Left ventricle myocardium superior (tissue), 1 donor: ENCODE results near the gene MIB2. TPM values are rescaled to one million over a fixed set of nuclear protein-coding genes. Genes with fewer than 3 reads are reported as not detected.
A peak's percentile ranks its signal among the peaks of the same experiment; 100 is the strongest.
"Not testable (repeated sequence)": the region's sequence is repeated elsewhere in the genome, so short reads cannot be mapped to it uniquely, and the experiment has no call there.

Experiments
- ATAC-seq: fragments of 200-7000 bp; cut with Tn5 transposase; one replicate; pipeline ENCODE4 v1.9.1; 2020; ENCODE audit warnings: mild to moderate bottlenecking, moderate library complexity
- DNase-seq: peaks from one replicate; pipeline ENCODE4 v3.0.0-alpha.2; 2020
- intact Hi-C: fragments of 100-400 bp; cut with micrococcal nuclease; formaldehyde crosslinking; loops from one replicate; pipeline ENCODE4 v1.11.0; 2022
- long read RNA-seq: library from polyadenylated mRNA; unstranded; transcript quantifications from one replicate; pipeline ENCODE4 v2.0.0, GENCODE V29; 2021
- total RNA-seq: library from RNA; stranded (reverse); fragmentation: NEBNext Ultra II Directional; extraction: Animal tissue kit (Norgen Biotek cat#: 25700); gene quantifications from one replicate; pipeline ENCODE4 v1.2.1, GENCODE V29; 2021
- donor health status: DM: no; HTN: yes; CAD: no; lungs with severe emphysema.

Gene MIB2
- total RNA-seq: 131 TPM
- long read RNA-seq, transcript MIB2-217 (19 exons, 3,311 nt): minor isoform, 5 of 554 reads
- long read RNA-seq, transcript MIB2-201 (20 exons, 3,290 nt): major isoform, 28 of 554 reads
- long read RNA-seq, partial matches to known transcripts: 232 of 554 reads
- long read RNA-seq, other reads (novel, unspliced or antisense): 276 of 554 reads

- ATAC-seq (peak; percentile 91), DNase-seq (peak; percentile 98)
- intact Hi-C loops: no loop called here
Observed at GRCh38 chr1:1615256-1616044, at the start of gene MIB2. TSS of gene MIB2 (plus strand) at chr1:1615500. CDS start at chr1:1623453, 7,953 bp downstream.

GRCh38 chr1:1567152-1567875 is 48.0 kb upstream of the MIB2 start:
- no peak for DNase-seq
- no peak for ATAC-seq
- intact Hi-C loops: no loop called here

- intact Hi-C loops: no loop called here
- ATAC-seq (no peak), DNase-seq (no peak)
Observed at GRCh38 chr1:1567891-1568291, 47.4 kb upstream of the MIB2 start.

GRCh38 chr1:1569341-1569740 is 46.0 kb upstream of the MIB2 start:
- no peak for DNase-seq
- peak; percentile 17 for ATAC-seq
- intact Hi-C loops: no loop called here

GRCh38 chr1:1573843-1574720 is 41.2 kb upstream of the MIB2 start:
- peak; percentile 81 for ATAC-seq
- intact Hi-C loops: no loop called here
- peak; percentile 3 for DNase-seq

GRCh38 chr1:1574721-1575537 is 40.4 kb upstream of the MIB2 start, which contains the start of gene SSU72:
TSS of gene SSU72 (minus strand) at chr1:1574863. CDS start at chr1:1574557, 306 bp downstream.
- peak; percentile 97 for DNase-seq
- intact Hi-C loops: no loop called here
- peak; percentile 96 for ATAC-seq

- intact Hi-C loops: no loop called here
- DNase-seq (peak; percentile 22), ATAC-seq (no peak)
Observed at GRCh38 chr1:1577367-1578011, 37.8 kb upstream of the MIB2 start.

- peak; percentile 19 for DNase-seq
Observed at GRCh38 chr1:1578371-1578940, 36.8 kb upstream of the MIB2 start.

GRCh38 chr1:1582585-1583346 is 32.5 kb upstream of the MIB2 start:
- intact Hi-C loops: no loop called here
- no peak for DNase-seq
- no peak for ATAC-seq

More at GRCh38 chr1:1578371-1578940, 36.8 kb upstream of the MIB2 start:
- ATAC-seq: no peak
- intact Hi-C loops: no loop called here

- DNase-seq: no peak
- no peak for ATAC-seq
Observed at GRCh38 chr1:1583347-1584010, 31.8 kb upstream of the MIB2 start.

GRCh38 chr1:1591452-1591851 is 23.8 kb upstream of the MIB2 start:
- intact Hi-C loops: no loop called here
- DNase-seq (no peak), ATAC-seq (no peak)

More at GRCh38 chr1:1583347-1584010, 31.8 kb upstream of the MIB2 start:
- intact Hi-C loops: no loop called here

GRCh38 chr1:1593834-1594601 is 21.3 kb upstream of the MIB2 start:
- ATAC-seq: no peak
- DNase-seq: no peak
- intact Hi-C loops: no loop called here

GRCh38 chr1:1594602-1595260 is 20.6 kb upstream of the MIB2 start:
- intact Hi-C loops: no loop called here

GRCh38 chr1:1595341-1595740 is 20.0 kb upstream of the MIB2 start:
- intact Hi-C loops, ATAC-seq, DNase-seq: not testable (repeated sequence)

More at GRCh38 chr1:1594602-1595260, 20.6 kb upstream of the MIB2 start:
- DNase-seq (no peak), ATAC-seq (no peak)
